Left lung (tissue), 10 donors: ENCODE results near the gene LCE3C. TPM values are rescaled to one million over a fixed set of nuclear protein-coding genes. Genes with fewer than 3 reads are reported as not detected.

Experiments
- ATAC-seq: fragments of 200-7000 bp; cut with Tn5 transposase; one replicate; pipeline ENCODE4 v1.9.1; 2020; ENCODE audit warnings: moderate library complexity
- DNase-seq, 4 donors: peaks; one replicate each; pipeline ENCODE4 v3.0.0-alpha.2; 2013 to 2020
- H3K27ac ChIP-seq, 2 donors: fragments of 200-600 bp; sonication (generic) in 1 of 2; one replicate each; pipeline versions ENCODE4 v1.5.0 to v1.8.0; 2020 to 2021
- H3K27me3 ChIP-seq, 2 donors: fragments of 200-600 bp; sonication (generic) in 1 of 2; one replicate each; pipeline versions ENCODE4 v1.5.0 to v1.8.0; 2020 to 2021
- H3K36me3 ChIP-seq, 2 donors: fragments of 200-600 bp; sonication (generic) in 1 of 2; one replicate each; pipeline versions ENCODE4 v1.5.0 to v1.8.0; 2020 to 2021
- H3K4me1 ChIP-seq, 2 donors: fragments of 200-600 bp; one replicate each; pipeline ENCODE4 v1.8.0; 2021
- H3K4me3 ChIP-seq, 2 donors: fragments of 200-600 bp; sonication (generic) in 1 of 2; one replicate each; pipeline versions ENCODE4 v1.5.0 to v1.8.0; 2020 to 2021; ENCODE audit warnings: mild to moderate bottlenecking in 1 of 2
- H3K9me3 ChIP-seq, 2 donors: fragments of 200-600 bp; sonication (generic) in 1 of 2; one replicate each; pipeline versions ENCODE4 v1.5.0 to v1.8.0; 2020 to 2021
- CTCF ChIP-seq, 2 donors: fragments of 200-600 bp; sonication (generic) in 1 of 2; IDR thresholded peaks; one replicate each; pipeline versions ENCODE4 v1.5.0 to v1.8.0; 2021; ENCODE audit warnings: antibody characterized with exemption in 2 of 2
- intact Hi-C, 2 donors: fragments of 100-400 bp; cut with DNase I; formaldehyde crosslinking; loops; one replicate each; pipeline versions ENCODE4 v1.11.2 to v1.14.2; 2022
- polyA plus RNA-seq, 6 donors: library from polyadenylated mRNA; unstranded; fragments of 120-200 nt; gene quantifications; one replicate each; pipeline ENCODE4 v1.2.1, GENCODE V29; 2013; ENCODE audit not compliant: insufficient read length in 6 of 6
- total RNA-seq, 2 donors: library from RNA; stranded (reverse); fragmentation: NEBNext Ultra II Directional; extraction: Animal tissue kit (Norgen Biotek cat#: 25700); gene quantifications; one replicate each; pipeline ENCODE4 v1.2.1, GENCODE V29; 2021
- donor health status: DM: no; HTN: yes; CAD: no.
- donor health status: DM: no; HTN: no; CAD: no.

LCE3C gene
- total and polyA plus RNA-seq, 8 donors = not detected

- H3K9me3 ChIP-seq = peaks cover 0 to 28% of the 10 kb centered on the region in 2 donors
- no peaks in the 10 kb centered on the region for H3K4me1 ChIP-seq
- no peaks in the 10 kb centered on the region for H3K36me3 ChIP-seq
- TF ChIP-seq CTCF (IDR thresholded peaks at IDR 0.05) = no peak
- intact Hi-C loops = no loop called here
- H3K4me3 ChIP-seq = no peak overlapping the region
- peaks cover 0 to 15% of the 10 kb centered on the region in 2 donors for H3K27me3 ChIP-seq
- DNase-seq (no peak), ATAC-seq (no peak)
- no peak overlapping the region for H3K27ac ChIP-seq
These were observed 22.0 kb downstream of the LCE3C start for GRCh38 chr1:152621993-152622392.

GRCh38 chr1:152622803-152623202 lies 22.8 kb downstream of the LCE3C start, which contains the start of gene LCE3A:
Gene LCE3A (minus strand): TSS chr1:152623103. CDS start chr1:152623103, 0 bp downstream.
- H3K4me3 ChIP-seq = no peak within 1 kb of the TSS
- peaks cover 0 to 24% of the 10 kb centered on the region in 2 donors for H3K9me3 ChIP-seq
- H3K27me3 ChIP-seq = peaks cover 0 to 15% of the 10 kb centered on the region in 2 donors
- peak in 1 of 4 donors; percentile 68 for DNase-seq
- H3K4me1 ChIP-seq = no peaks in the 10 kb centered on the region
- no peak for TF ChIP-seq CTCF (IDR thresholded peaks at IDR 0.05)
- no peak within 1 kb of the TSS for H3K27ac ChIP-seq
- no peak for ATAC-seq
- H3K36me3 ChIP-seq = no peaks in the 10 kb centered on the region
- intact Hi-C loops = no loop called here

- intact Hi-C loops = no loop called here
- ATAC-seq = no peak
These were observed 23.3 kb downstream of the LCE3C start for GRCh38 chr1:152623203-152623844.

GRCh38 chr1:152626744-152627143 lies 26.7 kb downstream of the LCE3C start:
- ATAC-seq (no peak), DNase-seq (no peak)
- Histone ChIP-seq H3K27ac (no peak overlapping the region), H3K4me1 (no peaks in the 10 kb centered on the region), H3K9me3 (no peaks in the 10 kb centered on the region), H3K27me3 (peaks cover 0 to 15% of the 10 kb centered on the region in 2 donors), H3K36me3 (no peaks in the 10 kb centered on the region), H3K4me3 (no peak overlapping the region)
- intact Hi-C loops = no loop called here
- no peak for TF ChIP-seq CTCF (IDR thresholded peaks at IDR 0.05)

More at GRCh38 chr1:152623203-152623844, 23.3 kb downstream of the LCE3C start:
- H3K27me3 ChIP-seq = peaks cover 0 to 15% of the 10 kb centered on the region in 2 donors
- peak in 1 of 2 donors; percentile 5 for TF ChIP-seq CTCF (IDR thresholded peaks at IDR 0.05)
- no peak overlapping the region for H3K27ac ChIP-seq
- no peak overlapping the region for H3K4me3 ChIP-seq
- peak in 1 of 4 donors; percentile 72 for DNase-seq
- peaks cover 0 to 19% of the 10 kb centered on the region in 2 donors for H3K9me3 ChIP-seq
- no peaks in the 10 kb centered on the region for H3K4me1 ChIP-seq
- H3K36me3 ChIP-seq = no peaks in the 10 kb centered on the region

DNA sequence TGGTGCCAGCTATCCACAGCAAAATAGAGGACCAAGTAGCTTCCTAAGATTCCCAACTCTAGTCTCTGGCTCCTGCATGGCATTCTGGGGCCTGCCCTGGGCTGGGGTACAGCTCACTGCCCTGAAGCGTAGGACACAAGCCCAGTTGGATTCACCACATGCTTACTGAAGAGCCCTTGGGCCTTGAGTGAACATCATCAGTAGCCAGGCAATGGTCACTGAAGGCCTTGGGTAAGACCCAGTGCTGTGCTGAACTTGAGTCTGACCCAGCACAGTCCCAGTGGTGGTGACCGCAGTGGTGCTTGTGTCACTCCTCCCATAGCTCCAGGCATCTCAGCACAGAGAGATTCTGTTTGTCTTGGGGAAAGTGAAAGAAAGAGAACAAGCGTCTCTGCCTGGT lies 30.6 kb downstream of the LCE3C start:
- no peak for ATAC-seq
- no peak for DNase-seq
- Histone ChIP-seq H3K9me3 (no peaks in the 10 kb centered on the region), H3K4me1 (no peaks in the 10 kb centered on the region), H3K27ac (no peak overlapping the region), H3K36me3 (no peaks in the 10 kb centered on the region), H3K4me3 (no peak overlapping the region), H3K27me3 (no peaks in the 10 kb centered on the region)
- intact Hi-C loops = no loop called here
- TF ChIP-seq CTCF (IDR thresholded peaks at IDR 0.05) = no peak
